H9 (cell line): ENCODE measurements around the gene XPR1. TPM values are rescaled to one million over a fixed set of nuclear protein-coding genes. Genes with fewer than 3 reads are reported as not detected.

Experiments used
- DNase-seq: peaks from one replicate; pipeline ENCODE4 v3.0.0-alpha.2; 2017
- H2AFZ ChIP-seq: one replicate; pipeline ENCODE4 v1.6.1; 2013; ENCODE audit warnings: mild to moderate bottlenecking, low read length, control low read depth, moderate library complexity
- H2AK5ac ChIP-seq: 2 replicates; pipeline ENCODE4 v1.6.1; 2013; ENCODE audit warnings: low read length, control low read depth, mixed read lengths; ENCODE audit not compliant: insufficient read length
- H2BK120ac ChIP-seq: one replicate; pipeline ENCODE4 v1.6.1; 2013; ENCODE audit warnings: low read depth, mild to moderate bottlenecking, low read length, control low read depth, inconsistent platforms; ENCODE audit not compliant: poor library complexity, severe bottlenecking
- H2BK12ac ChIP-seq: 2 replicates; pipeline ENCODE4 v1.6.1; 2013; ENCODE audit warnings: low read length, control low read depth, mixed read lengths, low read depth; ENCODE audit not compliant: insufficient read length
- H2BK15ac ChIP-seq: 2 replicates; pipeline ENCODE4 v1.6.1; 2013; ENCODE audit warnings: low read depth, low read length, control low read depth
- H2BK20ac ChIP-seq: one replicate; pipeline ENCODE4 v1.6.1; 2013; ENCODE audit warnings: low read depth, mild to moderate bottlenecking, low read length, control low read depth, inconsistent platforms; ENCODE audit not compliant: poor library complexity, severe bottlenecking
- H2BK5ac ChIP-seq: 2 replicates; pipeline ENCODE4 v1.6.1; 2013; ENCODE audit warnings: low read length, control low read depth, mixed read lengths; ENCODE audit not compliant: insufficient read length
- H3K14ac ChIP-seq: 2 replicates; pipeline ENCODE4 v1.6.1; 2013; ENCODE audit warnings: low read length, control low read depth; ENCODE audit not compliant: insufficient read depth
- H3K18ac ChIP-seq: 2 replicates; pipeline ENCODE4 v1.6.1; 2013; ENCODE audit warnings: low read depth, mild to moderate bottlenecking, mixed read lengths, low read length, control low read depth; ENCODE audit not compliant: insufficient read length
- H3K23ac ChIP-seq: 2 replicates; pipeline ENCODE4 v1.6.1; 2013; ENCODE audit warnings: low read length, control low read depth, mixed read lengths, low read depth; ENCODE audit not compliant: insufficient read length
- H3K23me2 ChIP-seq: 2 replicates; pipeline ENCODE4 v1.6.1; 2013; ENCODE audit warnings: low read depth, mild to moderate bottlenecking, mixed read lengths, low read length, control low read depth; ENCODE audit not compliant: insufficient read length, poor library complexity, severe bottlenecking
- H3K27ac ChIP-seq: 2 replicates; pipeline ENCODE4 v1.5.1; 2013; ENCODE audit warnings: low read length, control low read depth, mixed read lengths, low read depth; ENCODE audit not compliant: insufficient read length
- H3K27me3 ChIP-seq: 2 replicates; pipeline ENCODE4 v1.6.1; 2013; ENCODE audit warnings: low read length, control low read depth, inconsistent platforms; ENCODE audit not compliant: insufficient read depth
- H3K4ac ChIP-seq: 2 replicates; pipeline ENCODE4 v1.6.1; 2013; ENCODE audit warnings: low read depth, mild to moderate bottlenecking, control low read depth, inconsistent platforms, low read length, moderate library complexity
- H3K4me1 ChIP-seq: 2 replicates; pipeline ENCODE4 v1.6.1; 2013; ENCODE audit warnings: low read length, control low read depth, inconsistent platforms; ENCODE audit not compliant: insufficient read depth
- H3K4me2 ChIP-seq: 2 replicates; pipeline ENCODE4 v1.6.1; 2013; ENCODE audit warnings: low read length, control low read depth, mixed read lengths; ENCODE audit not compliant: insufficient read length, insufficient read depth
- H3K56ac ChIP-seq: 2 replicates; pipeline ENCODE4 v1.6.1; 2013; ENCODE audit warnings: low read depth, mild to moderate bottlenecking, mixed read lengths, low read length, control low read depth; ENCODE audit not compliant: insufficient read length
- H3K79me1 ChIP-seq: 2 replicates; pipeline ENCODE4 v1.6.1; 2013; ENCODE audit warnings: low read depth, mild to moderate bottlenecking, moderate library complexity, low read length, control low read depth, inconsistent platforms; ENCODE audit not compliant: insufficient read depth, poor library complexity, severe bottlenecking
- H3K79me2 ChIP-seq: 2 replicates; pipeline ENCODE4 v1.6.1; 2013; ENCODE audit warnings: low read length, control low read depth, inconsistent platforms; ENCODE audit not compliant: insufficient read depth
- H3K9ac ChIP-seq: 2 replicates; pipeline ENCODE4 v1.6.1; 2013; ENCODE audit warnings: low read length, control low read depth, mixed read lengths; ENCODE audit not compliant: insufficient read length; ENCODE audit errors: extremely low read depth
- H3K9me3 ChIP-seq: one replicate; pipeline ENCODE4 v1.6.1; 2013; ENCODE audit warnings: low read depth, low read length, inconsistent platforms; ENCODE audit not compliant: control insufficient read depth
- H3T11ph ChIP-seq: one replicate; pipeline ENCODE4 v1.6.1; 2013; ENCODE audit warnings: mild to moderate bottlenecking, low read length, control low read depth, inconsistent platforms
- H4K20me1 ChIP-seq: one replicate; pipeline ENCODE4 v1.6.1; 2013; ENCODE audit not compliant: control insufficient read depth, insufficient read length, insufficient read depth
- H4K5ac ChIP-seq: 2 replicates; pipeline ENCODE4 v1.6.1; 2013; ENCODE audit warnings: low read depth, mild to moderate bottlenecking, mixed read lengths, low read length, control low read depth; ENCODE audit not compliant: insufficient read length
- H4K8ac ChIP-seq: replicated peaks from 2 replicates; pipeline ENCODE4 v1.6.1; 2013; ENCODE audit warnings: low read length, control low read depth, mixed read lengths, low read depth; ENCODE audit not compliant: insufficient read length
- H4K91ac ChIP-seq: 2 replicates; pipeline ENCODE4 v1.6.1; 2013; ENCODE audit warnings: low read depth, mild to moderate bottlenecking, moderate library complexity, mixed read lengths, low read length, control low read depth; ENCODE audit not compliant: insufficient read length
- H3K27ac Mint-ChIP-seq, 3 experiments: 2 replicates in 2 of 3; 3 replicates in 1 of 3; pipeline ENCODE4 v1.8.0; 2020 to 2021; ENCODE audit warnings: mixed read lengths in 3 of 3, mild to moderate bottlenecking in 1 of 3, moderate library complexity in 1 of 3
- H3K27me3 Mint-ChIP-seq: 2 replicates; pipeline ENCODE4 v1.8.0; 2021; ENCODE audit warnings: low read depth, mild to moderate bottlenecking, moderate library complexity, mixed read lengths
- H3K36me3 Mint-ChIP-seq, 3 experiments: 2 replicates in 2 of 3; 3 replicates in 1 of 3; pipeline ENCODE4 v1.8.0; 2020 to 2021; ENCODE audit warnings: low read depth in 3 of 3, mixed read lengths in 3 of 3; ENCODE audit not compliant: insufficient read depth in 1 of 3
- H3K4me1 Mint-ChIP-seq, 2 experiments: 2 replicates each; pipeline ENCODE4 v1.8.0; 2020; ENCODE audit warnings: mixed read lengths in 2 of 2
- H3K4me3 Mint-ChIP-seq, 2 experiments: 2 replicates in 1 of 2; 3 replicates in 1 of 2; pipeline ENCODE4 v1.8.0; 2020 to 2021; ENCODE audit warnings: mild to moderate bottlenecking in 2 of 2, mixed read lengths in 2 of 2, moderate library complexity in 1 of 2
- H3K9me3 Mint-ChIP-seq, 2 experiments: 2 replicates in 1 of 2; 3 replicates in 1 of 2; pipeline ENCODE4 v1.8.0; 2020; ENCODE audit warnings: mild to moderate bottlenecking in 2 of 2, mixed read lengths in 2 of 2, moderate library complexity in 1 of 2
- WGBS: extraction: QIAGEN DNeasy Blood & Tissue Kit; methylation state at CpG from one replicate; pipeline ENCODE4 v1.1.7; 2013; ENCODE audit warnings: missing lambda C conversion rate, low lambda C conversion rate, mixed read lengths; ENCODE audit not compliant: insufficient read length; ENCODE audit errors: extremely low coverage; 5-methylcytosine and 5-hydroxymethylcytosine counted together
- total RNA-seq: library from RNA; stranded (reverse); gene quantifications from 2 replicates; pipeline ENCODE4 v1.2.1, GENCODE V29; 2021
- TF ChIP-seq, protein P1 (sequence below): fragments of 200-600 bp; sonication (generic); conservative IDR thresholded peaks from 3 replicates; pipeline ENCODE4 v1.8.0; 2021; ENCODE audit warnings: antibody characterized with exemption, mild to moderate bottlenecking

XPR1 gene
- total RNA-seq, 1 experiment from 2014 or later, result 34.1 TPM

DNA sequence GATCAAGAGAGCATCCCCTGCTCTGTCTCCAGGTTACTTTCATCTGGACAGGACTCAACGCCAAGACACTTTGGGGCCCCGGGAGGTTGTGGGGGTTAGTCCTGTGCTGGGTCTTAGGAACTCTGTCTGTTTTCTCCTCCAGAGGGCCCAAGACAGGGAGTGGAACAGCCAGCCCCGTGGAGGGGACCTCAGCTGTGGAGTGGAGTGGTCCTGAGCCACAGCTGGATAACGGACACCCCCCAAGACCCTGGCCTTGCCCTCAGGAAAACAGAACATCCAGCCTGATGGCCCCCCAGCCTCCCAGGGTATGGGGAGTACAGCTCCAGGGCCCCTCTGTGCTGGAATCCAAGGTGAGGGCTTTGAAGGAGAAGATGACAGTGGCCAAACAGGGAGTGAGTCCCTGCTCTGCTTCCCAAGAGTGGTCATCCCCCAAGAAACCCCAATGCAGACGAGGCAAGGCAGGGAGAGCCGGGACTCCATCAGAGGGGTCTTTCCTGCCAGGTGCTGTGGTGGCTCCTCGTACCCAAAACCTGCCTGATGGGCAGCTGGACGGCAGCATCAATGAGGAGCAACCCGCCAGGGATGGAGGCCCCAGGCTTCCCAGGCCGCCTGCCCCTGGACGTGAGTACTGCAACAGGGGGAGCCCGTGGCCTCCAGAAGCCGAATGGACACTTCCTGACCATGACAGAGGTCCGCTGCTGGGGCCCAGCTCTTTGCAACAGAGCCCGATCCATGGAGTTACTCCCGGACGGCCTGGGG is 284.4 kb downstream of the XPR1 start:
- H3K23me2 ChIP-seq, result peaks cover 7% of the 10 kb centered on the region

More for the DNA sequence above, 284.4 kb downstream of the XPR1 start:
- Histone ChIP-seq H2BK5ac (no peak overlapping the region), H3K4me2 (no peak overlapping the region), H3K23ac (no peak overlapping the region), H2BK20ac (no peak overlapping the region), H3K4ac (no peak overlapping the region), H2BK12ac (no peak overlapping the region), H3K18ac (no peak overlapping the region), H4K5ac (no peak overlapping the region), H4K20me1 (no peaks in the 10 kb centered on the region), H3T11ph (no peak overlapping the region), H3K14ac (no peak overlapping the region), H3K56ac (no peak overlapping the region), H3K9me3 (no peaks in the 10 kb centered on the region), H2AFZ (no peak overlapping the region), H2BK120ac (no peak overlapping the region), H4K8ac (no peak overlapping the region), H2AK5ac (no peak overlapping the region), H3K79me1 (no peaks in the 10 kb centered on the region), H3K27me3 (no peaks in the 10 kb centered on the region), H3K4me1 (no peaks in the 10 kb centered on the region), H3K27ac (no peak overlapping the region), H4K91ac (no peak overlapping the region), H3K79me2 (no peaks in the 10 kb centered on the region), H2BK15ac (no peak overlapping the region), H3K9ac (no peak overlapping the region)
- Mint-ChIP-seq H3K4me3 (no peak overlapping the region), H3K9me3 (no peaks in the 10 kb centered on the region), H3K36me3 (peaks cover 0 to 5% (median 0%) of the 10 kb centered on the region in 3 experiments; a peak in 2 of 7 replicates), H3K27ac (no peak overlapping the region), H3K27me3 (peaks cover 19% of the 10 kb centered on the region), H3K4me1 (peaks cover 18 to 39% of the 10 kb centered on the region in 2 experiments)
- no CpG with 5 or more reads among the region's 17 CpGs for WGBS
- TF ChIP-seq, protein P1, sequence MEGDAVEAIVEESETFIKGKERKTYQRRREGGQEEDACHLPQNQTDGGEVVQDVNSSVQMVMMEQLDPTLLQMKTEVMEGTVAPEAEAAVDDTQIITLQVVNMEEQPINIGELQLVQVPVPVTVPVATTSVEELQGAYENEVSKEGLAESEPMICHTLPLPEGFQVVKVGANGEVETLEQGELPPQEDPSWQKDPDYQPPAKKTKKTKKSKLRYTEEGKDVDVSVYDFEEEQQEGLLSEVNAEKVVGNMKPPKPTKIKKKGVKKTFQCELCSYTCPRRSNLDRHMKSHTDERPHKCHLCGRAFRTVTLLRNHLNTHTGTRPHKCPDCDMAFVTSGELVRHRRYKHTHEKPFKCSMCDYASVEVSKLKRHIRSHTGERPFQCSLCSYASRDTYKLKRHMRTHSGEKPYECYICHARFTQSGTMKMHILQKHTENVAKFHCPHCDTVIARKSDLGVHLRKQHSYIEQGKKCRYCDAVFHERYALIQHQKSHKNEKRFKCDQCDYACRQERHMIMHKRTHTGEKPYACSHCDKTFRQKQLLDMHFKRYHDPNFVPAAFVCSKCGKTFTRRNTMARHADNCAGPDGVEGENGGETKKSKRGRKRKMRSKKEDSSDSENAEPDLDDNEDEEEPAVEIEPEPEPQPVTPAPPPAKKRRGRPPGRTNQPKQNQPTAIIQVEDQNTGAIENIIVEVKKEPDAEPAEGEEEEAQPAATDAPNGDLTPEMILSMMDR, result no peak
- no peak for DNase-seq
